Psoas muscle (tissue), 8 donors: ENCODE measurements around the gene RPS19BP1. TPM values are rescaled to one million over a fixed set of nuclear protein-coding genes. Genes with fewer than 3 reads are reported as not detected.

ENCODE experiments used
- ATAC-seq, 4 donors: fragments of 200-7000 bp; cut with Tn5 transposase; one replicate each; pipeline ENCODE4 v1.9.1; 2020; ENCODE audit warnings: moderate library complexity in 3 of 4, mild to moderate bottlenecking in 2 of 4
- DNase-seq, 2 donors: peaks; one replicate each; pipeline ENCODE4 v3.0.0-alpha.2; 2020
- H3K27ac ChIP-seq: fragments of 200-600 bp; one replicate; pipeline ENCODE4 v1.8.0; 2022
- H3K27me3 ChIP-seq, 3 donors: fragments of 200-600 bp in 1 of 3; one replicate each; pipeline versions ENCODE4 v1.6.1 to v1.8.0; 2013 to 2022; ENCODE audit warnings: low read length in 2 of 3, mild to moderate bottlenecking in 2 of 3, moderate library complexity in 1 of 3; ENCODE audit not compliant: insufficient read depth in 3 of 3
- H3K36me3 ChIP-seq, 2 donors: fragments of 200-600 bp in 1 of 2; one replicate each; pipeline versions ENCODE4 v1.6.1 to v1.8.0; 2013 to 2022; ENCODE audit warnings: low read depth in 1 of 2, mild to moderate bottlenecking in 1 of 2, moderate library complexity in 1 of 2; ENCODE audit not compliant: insufficient read depth in 1 of 2
- H3K4me1 ChIP-seq: fragments of 200-600 bp; one replicate; pipeline ENCODE4 v1.8.0; 2022
- H3K4me3 ChIP-seq: fragments of 200-600 bp; one replicate; pipeline ENCODE4 v1.8.0; 2022; ENCODE audit warnings: mild to moderate bottlenecking
- H3K9me3 ChIP-seq: fragments of 200-600 bp; one replicate; pipeline ENCODE4 v1.8.0; 2022
- WGBS, 3 donors: extraction: QIAGEN DNeasy Blood & Tissue Kit; methylation state at CpG; one replicate each; pipeline versions ENCODE4 v1.1.6 to v1.1.7; 2013; 5-methylcytosine and 5-hydroxymethylcytosine counted together
- intact Hi-C, 2 donors: fragments of 100-400 bp; cut with DNase I; formaldehyde crosslinking; loops; one replicate each; pipeline versions ENCODE4 v1.11.0 to v1.14.2; 2022
- polyA plus RNA-seq, 3 donors: library from polyadenylated mRNA; stranded (reverse); fragments of 200-250 nt; gene quantifications; one replicate each; pipeline ENCODE4 v1.2.3, GENCODE V29; 2013
- total RNA-seq, 4 donors: library from RNA; stranded (reverse); fragmentation: NEBNext Ultra II Directional in 2 of 4; extraction: Animal tissue kit (Norgen Biotek cat#: 25700) in 2 of 4; gene quantifications; one replicate each; pipeline versions ENCODE4 v1.2.1 to v1.2.4, GENCODE V29; 2021 to 2023
- TF ChIP-seq, protein P1 (sequence below): fragments of 200-600 bp; IDR thresholded peaks from one replicate; pipeline ENCODE4 v1.8.0; 2022; ENCODE audit warnings: antibody characterized with exemption
- donor health status: healthy with polysubstance abuse.
- donor health status: DM: no; HTN: no; CAD: no; lungs with moderate emphysema.
- donor health status: Bipolar disorder and iron deficiency.
- donor health status: healthy.
- donor health status: DM: yes; HTN: yes; CAD: no.
- donor health status: DM: no; HTN: no; CAD: no.
- donor health status: DM: no; HTN: no; CAD: no.
- donor health status: DM: yes; HTN: yes; CAD: no.

The RPS19BP1 gene
- total and polyA plus RNA-seq, 7 donors = 34.0 to 313 (median 52.6) TPM

DNA sequence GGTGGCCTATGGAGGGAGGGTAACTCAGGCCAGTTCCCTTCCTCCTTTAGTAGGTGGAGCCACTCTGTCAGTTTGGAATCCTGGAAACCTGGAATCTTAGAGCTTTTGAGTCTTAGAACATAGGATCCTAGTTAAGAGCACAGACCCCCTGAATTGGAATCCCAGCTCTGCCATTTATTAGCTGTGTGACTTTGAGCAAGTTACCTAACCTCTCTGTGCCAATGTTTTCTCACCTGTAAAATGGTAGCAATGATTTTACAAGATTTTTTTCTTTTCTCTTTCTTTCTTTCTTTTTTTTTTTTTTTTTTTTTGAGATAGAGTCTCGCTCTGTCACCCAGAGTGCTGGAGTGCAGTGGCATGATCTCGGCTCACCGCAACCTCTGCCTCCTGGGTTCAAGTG, 20.9 kb upstream of the RPS19BP1 start:
- WGBS, 3 donors = 67 to 96% (median 83%) methylated on average over 3 of the region's 3 CpGs
- H3K9me3 ChIP-seq = no peaks in the 10 kb centered on the region
- ATAC-seq (no peak), DNase-seq (no peak)
- intact Hi-C loops = no loop called here
- TF ChIP-seq, protein P1, sequence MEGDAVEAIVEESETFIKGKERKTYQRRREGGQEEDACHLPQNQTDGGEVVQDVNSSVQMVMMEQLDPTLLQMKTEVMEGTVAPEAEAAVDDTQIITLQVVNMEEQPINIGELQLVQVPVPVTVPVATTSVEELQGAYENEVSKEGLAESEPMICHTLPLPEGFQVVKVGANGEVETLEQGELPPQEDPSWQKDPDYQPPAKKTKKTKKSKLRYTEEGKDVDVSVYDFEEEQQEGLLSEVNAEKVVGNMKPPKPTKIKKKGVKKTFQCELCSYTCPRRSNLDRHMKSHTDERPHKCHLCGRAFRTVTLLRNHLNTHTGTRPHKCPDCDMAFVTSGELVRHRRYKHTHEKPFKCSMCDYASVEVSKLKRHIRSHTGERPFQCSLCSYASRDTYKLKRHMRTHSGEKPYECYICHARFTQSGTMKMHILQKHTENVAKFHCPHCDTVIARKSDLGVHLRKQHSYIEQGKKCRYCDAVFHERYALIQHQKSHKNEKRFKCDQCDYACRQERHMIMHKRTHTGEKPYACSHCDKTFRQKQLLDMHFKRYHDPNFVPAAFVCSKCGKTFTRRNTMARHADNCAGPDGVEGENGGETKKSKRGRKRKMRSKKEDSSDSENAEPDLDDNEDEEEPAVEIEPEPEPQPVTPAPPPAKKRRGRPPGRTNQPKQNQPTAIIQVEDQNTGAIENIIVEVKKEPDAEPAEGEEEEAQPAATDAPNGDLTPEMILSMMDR = no peak
- no peaks in the 10 kb centered on the region for H3K36me3 ChIP-seq
- H3K27ac ChIP-seq = no peak overlapping the region
- no peak overlapping the region for H3K4me3 ChIP-seq
- H3K4me1 ChIP-seq = peaks cover 3% of the 10 kb centered on the region
- H3K27me3 ChIP-seq = peaks cover 0 to 77% (median 21%) of the 10 kb centered on the region in 3 donors

DNA sequence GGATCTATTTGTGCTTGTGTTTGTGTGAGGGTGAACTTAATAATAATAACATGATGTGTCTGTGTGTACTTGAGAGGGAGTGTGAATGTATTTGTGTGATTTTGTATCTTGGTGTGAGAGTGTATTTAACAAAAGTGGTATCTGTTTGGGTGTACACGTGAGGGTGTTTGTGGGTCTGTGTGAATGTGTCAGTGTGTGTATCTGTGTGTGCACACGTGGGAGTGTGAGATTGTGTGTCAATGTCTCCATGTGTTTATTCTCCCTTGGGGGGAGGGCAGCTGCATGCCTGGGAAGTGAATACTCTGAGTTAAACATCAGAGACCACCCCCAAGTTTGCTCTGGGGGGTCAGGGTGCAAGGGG, 15.0 kb upstream of the RPS19BP1 start:
- H3K36me3 ChIP-seq = no peaks in the 10 kb centered on the region
- H3K9me3 ChIP-seq = no peaks in the 10 kb centered on the region
- no peaks in the 10 kb centered on the region for H3K4me1 ChIP-seq
- WGBS, 3 donors = 33 to 45% (median 37%) methylated on average over 2 of the region's 2 CpGs
- no peak overlapping the region for H3K27ac ChIP-seq
- ATAC-seq (no peak), DNase-seq (no peak)
- no peak overlapping the region for H3K4me3 ChIP-seq
- intact Hi-C loops = no loop called here
- peaks cover 0 to 72% (median 22%) of the 10 kb centered on the region in 3 donors for H3K27me3 ChIP-seq
- TF ChIP-seq, protein P1 = no peak

DNA sequence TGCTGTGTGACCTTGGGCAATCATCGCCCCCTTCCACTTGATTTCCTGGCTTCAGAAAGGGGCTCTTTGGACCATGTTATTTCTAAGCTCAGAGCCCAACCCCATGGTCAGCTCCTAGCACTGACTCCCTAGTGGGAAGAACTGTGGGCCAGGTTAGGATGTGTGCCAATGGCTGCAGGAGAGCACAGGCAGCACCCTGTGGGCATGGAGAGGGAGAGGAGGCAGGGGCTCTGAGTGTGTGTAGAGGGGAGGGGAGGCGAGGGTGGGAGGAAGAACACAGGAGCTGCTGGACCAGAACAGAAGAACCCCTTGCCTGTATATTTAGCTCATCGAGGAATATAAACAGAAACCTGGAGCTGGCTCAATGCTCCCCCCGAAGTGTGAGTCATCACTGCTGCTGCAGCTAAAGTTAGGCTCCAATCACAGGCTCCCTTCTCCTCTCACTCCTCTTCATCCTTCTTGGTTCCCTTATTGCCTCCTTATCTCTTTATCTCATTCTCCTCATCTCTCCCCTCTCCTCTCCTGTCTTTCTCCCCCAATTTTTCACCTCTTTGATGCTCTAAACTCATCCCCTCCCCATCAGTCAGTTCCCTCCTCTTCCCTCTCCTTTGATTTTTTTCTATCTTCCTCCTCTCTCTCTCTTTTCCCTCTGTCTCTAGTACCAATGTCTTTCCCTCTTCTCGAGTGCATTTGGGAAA, 14.5 kb upstream of the RPS19BP1 start:
- DNase-seq (peak in 1 of 2 donors; percentile 16), ATAC-seq (peak in 1 of 4 donors; percentile 34)
- Histone ChIP-seq H3K27me3 (peaks cover 0 to 75% (median 22%) of the 10 kb centered on the region in 3 donors), H3K9me3 (no peaks in the 10 kb centered on the region), H3K36me3 (no peaks in the 10 kb centered on the region), H3K4me3 (no peak overlapping the region), H3K4me1 (no peaks in the 10 kb centered on the region), H3K27ac (no peak overlapping the region)
- TF ChIP-seq, protein P1 = no peak
- intact Hi-C loops = no loop called here
- WGBS, 3 donors = 45 to 47% (median 46%) methylated on average over 5 of the region's 5 CpGs

DNA sequence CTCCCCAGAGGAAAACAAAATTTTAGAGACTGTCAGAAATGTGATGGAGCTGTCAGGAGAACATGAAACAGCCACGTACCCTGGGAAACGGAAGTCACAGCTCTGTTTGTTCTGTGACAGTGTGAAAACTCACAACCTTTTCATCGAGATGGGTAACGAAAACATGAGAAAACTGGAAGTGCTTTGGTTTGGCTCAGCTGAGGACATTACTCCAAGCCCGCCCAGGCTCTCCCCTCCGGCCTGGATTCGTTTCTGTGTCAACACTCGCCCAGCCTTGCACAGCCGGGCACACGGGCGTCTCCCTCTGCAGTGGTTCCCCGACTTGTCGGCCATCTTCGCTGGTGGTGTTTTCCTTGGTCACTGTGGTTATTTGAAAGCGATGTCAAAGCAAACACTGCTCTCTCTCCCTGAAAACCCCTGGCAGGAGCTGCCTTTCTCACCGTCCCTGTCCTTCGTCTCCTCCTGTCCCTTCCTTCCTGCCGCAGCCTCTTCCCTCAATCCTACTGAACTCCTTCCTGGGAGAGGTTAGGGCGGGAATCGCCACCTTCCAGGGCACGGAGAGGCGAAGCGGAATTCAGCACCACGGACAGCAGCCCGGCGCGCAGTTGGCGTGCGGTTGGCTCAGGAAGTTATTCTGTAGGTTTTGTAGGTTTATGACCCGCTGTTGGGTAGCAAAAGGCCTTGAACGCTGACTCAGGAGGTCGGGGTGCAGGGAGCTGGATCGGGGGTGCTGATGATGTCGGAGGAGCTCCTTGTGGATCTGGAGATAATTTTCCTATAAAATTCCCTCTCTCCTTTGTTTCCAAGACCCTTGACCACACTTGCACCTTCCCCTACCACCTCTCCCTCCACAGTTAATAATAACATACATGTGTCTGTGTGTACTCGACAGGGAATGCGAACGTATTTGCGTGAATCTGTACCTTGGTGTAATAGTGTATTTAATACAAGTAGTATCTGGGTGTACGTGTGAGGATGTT, 13.1 kb upstream of the RPS19BP1 start:
- intact Hi-C loops = no loop called here
- H3K27me3 ChIP-seq = peaks cover 0 to 68% (median 19%) of the 10 kb centered on the region in 3 donors
- DNase-seq (peak; percentile 41 to 69), ATAC-seq (peak in 3 of 4 donors; percentile 43 to 70 (median 61))
- H3K4me1 ChIP-seq = no peaks in the 10 kb centered on the region
- WGBS, 3 donors = 25% methylated on average over 39 of the region's 39 CpGs
- TF ChIP-seq, protein P1 = no peak
- H3K9me3 ChIP-seq = no peaks in the 10 kb centered on the region
- H3K4me3 ChIP-seq = no peak overlapping the region
- H3K36me3 ChIP-seq = no peaks in the 10 kb centered on the region
- H3K27ac ChIP-seq = no peak overlapping the region
